Upper lobe of left lung (tissue), 4 donors: ENCODE data around the gene STRADB.
"Not testable (repeated sequence)": the region's sequence is repeated elsewhere in the genome, so short reads cannot be mapped to it uniquely, and the experiment has no call there.

ENCODE experiments used
- CTCF ChIP-seq, 6 experiments: fragments of 450-650 bp in 4 of 6; fragments of 200-600 bp in 2 of 6; sonication (generic) in 2 of 6; IDR thresholded peaks; one replicate each; pipeline ENCODE4 v1.5.1; 2016 to 2019; ENCODE audit warnings: antibody characterized with exemption in 6 of 6
- EP300 ChIP-seq, 4 donors: sonication (generic); formaldehyde crosslinking; IDR thresholded peaks; one replicate each; pipeline ENCODE4 v1.5.1; 2017; ENCODE audit warnings: antibody characterized with exemption in 4 of 4, control low read depth in 2 of 4
- POLR2A ChIP-seq, 4 donors: fragments of 450-650 bp; IDR thresholded peaks; one replicate each; pipeline ENCODE4 v1.5.1; 2016 to 2017; ENCODE audit warnings: antibody characterized with exemption in 4 of 4, mild to moderate bottlenecking in 2 of 4
- POLR2AphosphoS5 ChIP-seq, 2 donors: sonication (generic); formaldehyde crosslinking; IDR thresholded peaks; one replicate each; pipeline ENCODE4 v1.5.1; 2017; ENCODE audit warnings: antibody characterized with exemption in 2 of 2

DNA sequence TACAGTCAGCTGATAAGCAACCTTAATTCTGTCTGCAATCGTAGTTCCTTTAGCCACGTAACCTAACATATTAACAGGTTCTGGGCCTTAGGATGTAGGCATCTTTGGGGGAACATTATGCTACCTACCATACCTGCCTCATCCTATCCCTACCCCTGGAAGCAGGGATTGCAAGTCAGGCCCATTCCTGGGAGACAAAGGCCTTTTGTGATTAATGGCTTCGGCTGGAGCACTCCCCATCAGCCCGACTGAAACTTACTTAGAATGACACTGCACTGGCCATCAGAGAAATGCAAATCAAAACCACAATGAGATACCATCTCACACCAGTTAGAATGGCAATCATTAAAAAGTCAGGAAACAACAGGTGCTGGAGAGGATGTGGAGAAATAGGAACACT is 32.2 kb downstream of the STRADB start:
- not testable (repeated sequence) for TF ChIP-seq CTCF, POLR2A, EP300, POLR2AphosphoS5 (IDR thresholded peaks at IDR 0.05)
